HG02798 (cell line): ENCODE results near the gene TBC1D14.

Experiments
- ATAC-seq: cut with Tn5 transposase; IDR thresholded peaks from one replicate; pipeline ENCODE4 v1.9.1; 2021; ENCODE audit warnings: mild to moderate bottlenecking; ENCODE audit not compliant: unreplicated experiment, poor library complexity

TBC1D14 gene

GRCh38 chr4:7016086-7016485 is 106.5 kb downstream of the TBC1D14 start:
- ATAC-seq: no peak

- no peak for ATAC-seq
These were observed 106.9 kb downstream of the TBC1D14 start for GRCh38 chr4:7016512-7016911.

DNA sequence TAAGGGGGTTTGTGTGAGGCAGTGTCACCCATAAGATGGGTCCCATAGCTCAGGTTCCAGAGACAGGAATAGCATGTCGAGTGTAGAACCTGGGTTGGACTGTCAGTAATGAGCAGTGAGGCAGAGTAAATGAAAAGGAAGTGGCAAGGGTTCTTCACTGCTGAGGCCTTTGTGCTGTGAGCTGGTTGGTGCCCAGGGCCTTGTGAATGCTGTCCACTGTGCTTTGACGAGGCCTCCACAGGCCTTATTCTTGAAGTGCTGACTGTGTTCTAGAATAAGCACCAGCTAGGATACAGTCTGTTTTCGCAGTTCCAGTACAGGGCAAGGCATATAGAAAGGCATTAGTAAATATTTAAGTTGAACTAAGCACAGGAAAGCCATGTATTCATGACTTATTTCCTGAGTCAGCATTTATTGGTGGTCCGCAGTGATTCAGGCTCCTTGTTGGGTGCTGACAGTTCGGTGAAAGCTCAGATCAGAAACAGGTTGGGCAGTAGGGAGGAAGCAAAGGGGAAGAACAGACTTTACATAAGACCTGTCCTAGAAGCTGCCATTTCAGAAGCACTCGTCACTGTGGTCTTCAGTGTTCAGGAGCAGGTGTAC is 107.9 kb downstream of the TBC1D14 start:
- ATAC-seq: no peak

- ATAC-seq: no peak
These were observed 108.7 kb downstream of the TBC1D14 start for GRCh38 chr4:7018281-7018680.

GRCh38 chr4:7019367-7019766 is 109.7 kb downstream of the TBC1D14 start:
- no peak for ATAC-seq

GRCh38 chr4:7020290-7020689 is 110.7 kb downstream of the TBC1D14 start:
- no peak for ATAC-seq

DNA sequence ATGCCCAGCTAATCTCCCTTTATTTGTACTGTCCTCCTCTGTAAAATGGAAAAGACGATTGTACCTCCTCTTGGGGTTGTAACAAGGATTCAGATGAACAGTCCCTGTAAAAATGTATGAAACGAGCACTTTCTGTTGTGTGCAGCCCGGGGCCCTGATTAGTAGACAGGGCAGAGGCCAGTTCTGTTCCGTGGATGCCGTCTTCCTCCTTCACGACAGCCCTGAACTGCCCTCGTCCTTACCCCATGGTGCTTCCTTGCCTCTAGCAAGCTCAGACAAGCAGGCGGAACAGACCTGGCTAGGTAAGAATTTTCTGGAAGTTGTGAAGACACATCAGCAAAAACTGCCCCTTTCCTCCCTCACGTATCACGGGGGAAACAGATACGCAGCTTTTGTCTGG is 111.2 kb downstream of the TBC1D14 start:
- ATAC-seq: no peak

GRCh38 chr4:7021355-7021754 is 111.7 kb downstream of the TBC1D14 start:
- ATAC-seq: no peak

- ATAC-seq: no peak
These were observed 112.5 kb downstream of the TBC1D14 start for GRCh38 chr4:7021930-7022664.

- ATAC-seq: no peak
These were observed 113.9 kb downstream of the TBC1D14 start for GRCh38 chr4:7023486-7023885.

GRCh38 chr4:7023901-7024300 is 114.3 kb downstream of the TBC1D14 start:
- ATAC-seq: no peak

DNA sequence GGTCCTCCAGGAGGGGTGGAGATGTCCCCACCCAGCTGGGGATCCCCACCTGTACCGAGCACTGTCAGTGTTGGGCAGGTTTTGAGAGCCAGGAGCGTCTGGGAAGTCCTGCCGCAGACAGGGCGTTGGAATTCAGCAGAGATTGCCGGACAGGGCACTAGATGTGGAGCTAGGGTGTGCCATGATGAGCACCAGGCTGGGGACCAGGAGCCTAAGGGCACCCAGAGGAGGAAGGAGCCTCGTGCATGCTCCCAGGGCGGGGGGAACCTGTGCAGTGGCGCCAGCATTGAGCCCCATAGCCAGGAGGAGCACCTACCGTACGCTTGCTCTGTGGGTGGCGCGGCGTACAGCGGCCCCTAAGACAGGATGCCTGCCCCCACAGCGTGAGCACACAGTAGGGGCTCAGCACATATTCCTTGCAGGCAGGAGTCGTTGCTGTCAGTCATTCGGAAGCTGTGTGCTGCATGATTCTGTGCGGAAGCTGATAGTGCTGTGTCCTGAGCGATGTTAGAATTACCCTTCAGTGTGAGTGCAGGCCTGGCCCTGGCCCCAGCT is 114.8 kb downstream of the TBC1D14 start:
- ATAC-seq: no peak

GRCh38 chr4:7025040-7025602 is 115.5 kb downstream of the TBC1D14 start:
- no peak for ATAC-seq

DNA sequence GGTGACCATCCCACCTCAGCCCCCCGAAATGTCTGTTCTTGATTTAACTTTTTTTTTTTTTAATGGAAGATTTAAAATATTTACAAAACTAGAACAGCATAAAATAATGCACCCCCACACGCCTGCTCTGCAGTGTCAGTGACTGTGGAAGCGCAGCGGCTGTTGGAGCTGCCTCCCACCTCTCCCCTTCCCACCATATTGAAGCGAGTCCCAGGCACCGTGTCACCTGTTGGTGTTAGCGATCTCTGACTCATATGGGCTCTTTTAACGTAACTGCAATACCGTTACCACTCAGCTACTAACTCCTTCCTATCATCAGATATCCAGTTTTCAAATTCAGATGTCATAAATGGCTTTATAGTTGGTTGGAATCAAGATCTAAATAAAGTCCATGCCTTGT is 116.5 kb downstream of the TBC1D14 start:
- no peak for ATAC-seq

- no peak for ATAC-seq
These were observed 117.7 kb downstream of the TBC1D14 start for GRCh38 chr4:7027284-7027683.

- ATAC-seq: no peak
These were observed 118.3 kb downstream of the TBC1D14 start for GRCh38 chr4:7027913-7028312.

DNA sequence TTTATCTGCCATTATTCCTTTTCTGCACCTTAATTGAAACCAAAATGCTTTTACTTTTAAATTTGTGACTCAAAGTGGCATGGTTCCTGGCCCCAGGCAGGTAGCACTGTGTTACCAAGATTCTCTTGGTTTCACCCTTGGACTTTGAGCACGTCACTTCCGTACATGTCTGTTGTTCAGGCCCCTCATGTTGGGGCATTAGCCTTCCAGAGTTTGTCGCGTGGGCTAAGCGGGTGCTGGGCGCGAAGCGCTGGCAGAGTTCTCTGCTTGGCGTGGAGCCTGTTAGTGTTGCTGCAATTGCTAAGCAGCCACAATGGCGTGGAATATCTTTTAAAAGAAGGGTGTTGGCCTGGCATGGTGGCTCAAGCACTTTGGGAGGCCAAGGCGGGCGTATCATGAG is 119.6 kb downstream of the TBC1D14 start:
- no peak for ATAC-seq

DNA sequence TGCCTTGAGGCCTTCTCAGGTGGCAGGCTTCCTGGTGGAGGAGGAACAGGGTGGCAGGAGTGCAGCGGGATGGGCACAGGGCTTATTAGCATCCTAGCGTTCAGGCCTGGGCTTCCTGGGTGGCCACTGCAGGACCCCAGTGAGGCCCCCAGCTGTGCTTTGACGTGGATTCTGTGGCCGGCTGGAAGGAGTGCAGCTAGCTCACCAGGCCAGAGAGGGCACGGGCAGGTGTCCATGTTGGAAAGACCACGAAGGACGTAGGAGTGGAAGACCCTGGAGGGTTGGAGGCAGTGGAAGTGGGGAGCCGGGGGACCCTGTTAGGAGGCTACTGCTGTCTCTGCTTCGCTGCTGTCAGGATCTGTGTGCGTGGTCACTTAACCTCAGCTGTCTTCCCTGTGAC is 120.3 kb downstream of the TBC1D14 start:
- ATAC-seq: no peak

DNA sequence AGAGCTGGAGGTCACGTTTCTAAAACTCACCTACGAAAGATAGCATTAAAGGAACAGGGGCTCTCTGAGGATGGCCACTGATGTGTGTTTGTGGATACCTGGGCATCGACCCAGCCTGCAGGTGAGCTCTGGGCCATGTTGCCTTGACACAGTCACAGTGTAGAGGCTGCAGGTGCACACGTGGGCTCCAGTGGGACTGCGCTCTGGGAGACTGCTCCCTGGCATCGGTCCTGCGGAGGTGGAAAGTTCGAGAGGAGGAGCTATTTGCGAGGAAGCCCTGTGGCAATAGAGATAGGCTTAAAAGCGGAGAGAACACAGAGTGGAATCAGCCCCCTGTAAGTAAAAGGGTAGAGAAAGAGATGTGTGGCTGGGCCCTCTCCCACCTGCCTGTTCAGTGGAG is 121.2 kb downstream of the TBC1D14 start:
- no peak for ATAC-seq

GRCh38 chr4:7031558-7032449 is 122.2 kb downstream of the TBC1D14 start:
- no peak for ATAC-seq

DNA sequence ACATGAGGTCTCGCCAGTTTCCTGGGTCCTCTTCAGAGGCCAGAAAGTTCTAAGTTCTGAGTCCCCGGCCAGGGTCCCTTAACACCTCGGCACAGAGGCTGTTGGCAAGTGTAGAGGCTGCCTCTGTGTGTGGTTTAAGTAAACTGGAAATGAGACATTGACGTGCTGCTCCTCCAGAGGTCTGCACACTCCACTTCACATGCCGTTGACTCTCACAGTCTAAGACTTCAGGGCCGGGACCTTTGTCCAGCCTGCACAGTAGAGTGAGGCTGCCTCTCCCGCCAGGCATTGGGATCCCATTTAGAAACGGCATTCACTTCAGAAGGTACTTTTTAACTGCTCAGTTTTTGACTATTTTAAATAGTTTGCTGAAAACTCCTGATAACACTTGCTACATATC is 123.0 kb downstream of the TBC1D14 start:
- ATAC-seq: no peak
